GM12878 (cell line): Measurements from ENCODE around the gene RASD1.

Experiments used
- BHLHE40 ChIP-seq, 2 experiments: fragments of 450-650 bp in 1 of 2; IDR thresholded peaks; 2 replicates each; pipeline ENCODE4 v1.6.1; 2011 to 2017; ENCODE audit warnings: low read depth in 2 of 2, borderline replicate concordance in 1 of 2, improper control_type of control experiment in 1 of 2, low read length in 1 of 2, mild to moderate bottlenecking in 1 of 2
- EZH2 ChIP-seq: IDR thresholded peaks from 2 replicates; pipeline ENCODE4 v1.6.1; 2012; ENCODE audit warnings: low read depth, mild to moderate bottlenecking, control low read depth, inconsistent platforms, low read length, borderline replicate concordance; ENCODE audit not compliant: control insufficient read depth
- FOXM1 ChIP-seq: IDR thresholded peaks from 2 replicates; pipeline ENCODE4 v1.6.1; 2012; ENCODE audit warnings: low read depth, mild to moderate bottlenecking, inconsistent platforms, low read length, moderate library complexity
- NR2C2 ChIP-seq: IDR thresholded peaks from 2 replicates; pipeline ENCODE4 v1.6.1; 2011; ENCODE audit warnings: borderline replicate concordance, low read depth; ENCODE audit not compliant: control insufficient read depth, insufficient read length
- TBL1XR1 ChIP-seq: IDR thresholded peaks from 2 replicates; pipeline ENCODE4 v1.6.1; 2012; ENCODE audit warnings: low read depth, low read length, improper control_type of control experiment
- TF ChIP-seq, protein P1 (sequence below), 3 experiments: IDR thresholded peaks in 2 of 3; conservative IDR thresholded peaks in 1 of 3; 2 replicates each; pipeline ENCODE4 v1.5.1; 2011; ENCODE audit warnings: low read depth in 3 of 3, low read length in 3 of 3, mild to moderate bottlenecking in 3 of 3, control low read depth in 2 of 3, moderate library complexity in 2 of 3, inconsistent platforms in 1 of 3, mixed read lengths in 1 of 3; ENCODE audit not compliant: control insufficient read depth in 2 of 3, insufficient read depth in 1 of 3; ENCODE audit errors: extremely low read depth in 1 of 3
- TF ChIP-seq, protein P2 (sequence below): IDR thresholded peaks from 2 replicates; pipeline ENCODE4 v1.6.1; 2012; ENCODE audit warnings: improper control_type of control experiment, low read depth, low read length; ENCODE audit not compliant: insufficient replicate concordance
- TF ChIP-seq, protein P3 (sequence below): IDR thresholded peaks from 2 replicates; pipeline ENCODE4 v1.6.1; 2011; ENCODE audit warnings: low read depth, low read length, improper control_type of control experiment, borderline replicate concordance
- TF ChIP-seq, protein P4 (sequence below): IDR thresholded peaks from 2 replicates; pipeline ENCODE4 v1.6.1; 2012; ENCODE audit warnings: low read depth, low read length, improper control_type of control experiment

DNA sequence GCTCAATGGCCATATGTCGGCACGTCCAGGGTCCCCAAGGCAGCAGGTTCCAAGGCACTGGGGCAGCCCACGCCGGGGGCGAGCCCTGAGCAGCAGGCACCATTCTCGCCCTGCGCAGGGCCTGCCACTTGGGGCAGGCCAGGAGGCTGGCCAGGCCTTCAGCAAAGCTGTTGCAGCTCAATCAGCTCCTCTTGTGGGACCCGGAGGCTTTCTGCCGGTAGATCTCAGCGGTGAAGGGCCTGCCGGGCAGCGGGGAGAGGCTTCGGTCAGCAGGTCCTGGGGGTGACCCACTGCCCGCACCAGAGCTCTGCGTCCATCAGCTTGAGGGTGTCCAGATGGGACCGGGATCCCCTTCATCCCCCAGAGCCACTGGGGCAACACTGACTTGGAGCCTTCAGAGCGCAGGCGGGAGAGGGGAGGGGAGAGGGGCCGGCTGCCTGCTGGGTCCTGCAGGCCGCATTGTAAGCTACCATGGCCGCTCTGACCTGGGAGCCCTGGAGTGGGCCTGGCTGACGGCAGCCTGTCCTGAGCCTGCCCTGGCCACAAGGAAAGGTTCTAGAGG, 9.5 kb upstream of the RASD1 start:
- no peak for TF ChIP-seq BHLHE40 (IDR thresholded peaks at IDR 0.05; ENCODE audit: borderline replicate concordance in 1 of 2, low read depth in 2 of 2, low read length in 1 of 2)
- TF ChIP-seq, protein P1, sequence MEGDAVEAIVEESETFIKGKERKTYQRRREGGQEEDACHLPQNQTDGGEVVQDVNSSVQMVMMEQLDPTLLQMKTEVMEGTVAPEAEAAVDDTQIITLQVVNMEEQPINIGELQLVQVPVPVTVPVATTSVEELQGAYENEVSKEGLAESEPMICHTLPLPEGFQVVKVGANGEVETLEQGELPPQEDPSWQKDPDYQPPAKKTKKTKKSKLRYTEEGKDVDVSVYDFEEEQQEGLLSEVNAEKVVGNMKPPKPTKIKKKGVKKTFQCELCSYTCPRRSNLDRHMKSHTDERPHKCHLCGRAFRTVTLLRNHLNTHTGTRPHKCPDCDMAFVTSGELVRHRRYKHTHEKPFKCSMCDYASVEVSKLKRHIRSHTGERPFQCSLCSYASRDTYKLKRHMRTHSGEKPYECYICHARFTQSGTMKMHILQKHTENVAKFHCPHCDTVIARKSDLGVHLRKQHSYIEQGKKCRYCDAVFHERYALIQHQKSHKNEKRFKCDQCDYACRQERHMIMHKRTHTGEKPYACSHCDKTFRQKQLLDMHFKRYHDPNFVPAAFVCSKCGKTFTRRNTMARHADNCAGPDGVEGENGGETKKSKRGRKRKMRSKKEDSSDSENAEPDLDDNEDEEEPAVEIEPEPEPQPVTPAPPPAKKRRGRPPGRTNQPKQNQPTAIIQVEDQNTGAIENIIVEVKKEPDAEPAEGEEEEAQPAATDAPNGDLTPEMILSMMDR (IDR thresholded peaks at IDR 0.05 in 2 of 3, conservative IDR thresholded peaks at IDR 0.05 in 1 of 3; ENCODE audit: control insufficient read depth in 2 of 3, extremely low read depth in 1 of 3, insufficient read depth in 1 of 3, low read depth in 3 of 3, low read length in 3 of 3) = no peak
- TF ChIP-seq, protein P2, sequence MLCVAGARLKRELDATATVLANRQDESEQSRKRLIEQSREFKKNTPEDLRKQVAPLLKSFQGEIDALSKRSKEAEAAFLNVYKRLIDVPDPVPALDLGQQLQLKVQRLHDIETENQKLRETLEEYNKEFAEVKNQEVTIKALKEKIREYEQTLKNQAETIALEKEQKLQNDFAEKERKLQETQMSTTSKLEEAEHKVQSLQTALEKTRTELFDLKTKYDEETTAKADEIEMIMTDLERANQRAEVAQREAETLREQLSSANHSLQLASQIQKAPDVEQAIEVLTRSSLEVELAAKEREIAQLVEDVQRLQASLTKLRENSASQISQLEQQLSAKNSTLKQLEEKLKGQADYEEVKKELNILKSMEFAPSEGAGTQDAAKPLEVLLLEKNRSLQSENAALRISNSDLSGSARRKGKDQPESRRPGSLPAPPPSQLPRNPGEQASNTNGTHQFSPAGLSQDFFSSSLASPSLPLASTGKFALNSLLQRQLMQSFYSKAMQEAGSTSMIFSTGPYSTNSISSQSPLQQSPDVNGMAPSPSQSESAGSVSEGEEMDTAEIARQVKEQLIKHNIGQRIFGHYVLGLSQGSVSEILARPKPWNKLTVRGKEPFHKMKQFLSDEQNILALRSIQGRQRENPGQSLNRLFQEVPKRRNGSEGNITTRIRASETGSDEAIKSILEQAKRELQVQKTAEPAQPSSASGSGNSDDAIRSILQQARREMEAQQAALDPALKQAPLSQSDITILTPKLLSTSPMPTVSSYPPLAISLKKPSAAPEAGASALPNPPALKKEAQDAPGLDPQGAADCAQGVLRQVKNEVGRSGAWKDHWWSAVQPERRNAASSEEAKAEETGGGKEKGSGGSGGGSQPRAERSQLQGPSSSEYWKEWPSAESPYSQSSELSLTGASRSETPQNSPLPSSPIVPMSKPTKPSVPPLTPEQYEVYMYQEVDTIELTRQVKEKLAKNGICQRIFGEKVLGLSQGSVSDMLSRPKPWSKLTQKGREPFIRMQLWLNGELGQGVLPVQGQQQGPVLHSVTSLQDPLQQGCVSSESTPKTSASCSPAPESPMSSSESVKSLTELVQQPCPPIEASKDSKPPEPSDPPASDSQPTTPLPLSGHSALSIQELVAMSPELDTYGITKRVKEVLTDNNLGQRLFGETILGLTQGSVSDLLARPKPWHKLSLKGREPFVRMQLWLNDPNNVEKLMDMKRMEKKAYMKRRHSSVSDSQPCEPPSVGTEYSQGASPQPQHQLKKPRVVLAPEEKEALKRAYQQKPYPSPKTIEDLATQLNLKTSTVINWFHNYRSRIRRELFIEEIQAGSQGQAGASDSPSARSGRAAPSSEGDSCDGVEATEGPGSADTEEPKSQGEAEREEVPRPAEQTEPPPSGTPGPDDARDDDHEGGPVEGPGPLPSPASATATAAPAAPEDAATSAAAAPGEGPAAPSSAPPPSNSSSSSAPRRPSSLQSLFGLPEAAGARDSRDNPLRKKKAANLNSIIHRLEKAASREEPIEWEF = no peak
- TF ChIP-seq EZH2 = no peak
- no peak for TF ChIP-seq NR2C2
- TF ChIP-seq, protein P3, sequence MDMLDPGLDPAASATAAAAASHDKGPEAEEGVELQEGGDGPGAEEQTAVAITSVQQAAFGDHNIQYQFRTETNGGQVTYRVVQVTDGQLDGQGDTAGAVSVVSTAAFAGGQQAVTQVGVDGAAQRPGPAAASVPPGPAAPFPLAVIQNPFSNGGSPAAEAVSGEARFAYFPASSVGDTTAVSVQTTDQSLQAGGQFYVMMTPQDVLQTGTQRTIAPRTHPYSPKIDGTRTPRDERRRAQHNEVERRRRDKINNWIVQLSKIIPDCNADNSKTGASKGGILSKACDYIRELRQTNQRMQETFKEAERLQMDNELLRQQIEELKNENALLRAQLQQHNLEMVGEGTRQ = no peak
- TF ChIP-seq TBL1XR1 = no peak
- TF ChIP-seq FOXM1 = no peak
- TF ChIP-seq, protein P4, sequence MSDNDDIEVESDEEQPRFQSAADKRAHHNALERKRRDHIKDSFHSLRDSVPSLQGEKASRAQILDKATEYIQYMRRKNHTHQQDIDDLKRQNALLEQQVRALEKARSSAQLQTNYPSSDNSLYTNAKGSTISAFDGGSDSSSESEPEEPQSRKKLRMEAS = no peak
